Heart left ventricle (tissue), 13 donors: ENCODE data around the gene COX10.

Source experiments
- POLR2A ChIP-seq, 2 donors: fragments of 450-650 bp; IDR thresholded peaks; one replicate each; pipeline ENCODE4 v1.6.1; 2017; ENCODE audit warnings: antibody characterized with exemption in 2 of 2, mild to moderate bottlenecking in 2 of 2, moderate library complexity in 2 of 2
- TF ChIP-seq, protein P1 (sequence below), 12 donors: fragments of 200-600 bp; sonication (generic) in 4 of 12; IDR thresholded peaks; one replicate each; pipeline versions ENCODE4 v1.5.0 to v1.8.0; 2018 to 2022; ENCODE audit warnings: antibody characterized with exemption in 12 of 12, mild to moderate bottlenecking in 5 of 12
- donor health status: ischemic (EF 13 %, LVEDD 7.1; RV severe dilation, severe dysfunction).
- donor health status: DM: no; HTN: yes; CAD: no.
- donor health status: DM: no; HTN: no; CAD: no.
- donor health status: ischemic (EF 25% LVEDD 6.9; RV normal size, moderate dysfunction).
- donor health status: ischemic (EF 25% LVEDD 5.7; RV mildly dilated, moderate dysfunction).
- donor health status: ischemic (EF 35%, LVEDD 5.7; RV mildly dilated, moderate dysfunction).
- donor health status: nonischemic (EF 11% LVEDD 7.7; RV severe dilation, severe dysfunction).
- donor health status: DM: yes; HTN: yes; CAD: no.
- donor health status: PGD.
- donor health status: ischemic (EF 29% LVEDD 5.4; RV normal size, mild dysfunction).
- donor health status: nonischemic (EF 23%, LVEDD 6.1; RV moderate dilation, normal function).

GRCh38 chr17:14107889-14108288 is 38.6 kb downstream of the COX10 start:
- TF ChIP-seq POLR2A (IDR thresholded peaks at IDR 0.05), result no peak
- TF ChIP-seq, protein P1, sequence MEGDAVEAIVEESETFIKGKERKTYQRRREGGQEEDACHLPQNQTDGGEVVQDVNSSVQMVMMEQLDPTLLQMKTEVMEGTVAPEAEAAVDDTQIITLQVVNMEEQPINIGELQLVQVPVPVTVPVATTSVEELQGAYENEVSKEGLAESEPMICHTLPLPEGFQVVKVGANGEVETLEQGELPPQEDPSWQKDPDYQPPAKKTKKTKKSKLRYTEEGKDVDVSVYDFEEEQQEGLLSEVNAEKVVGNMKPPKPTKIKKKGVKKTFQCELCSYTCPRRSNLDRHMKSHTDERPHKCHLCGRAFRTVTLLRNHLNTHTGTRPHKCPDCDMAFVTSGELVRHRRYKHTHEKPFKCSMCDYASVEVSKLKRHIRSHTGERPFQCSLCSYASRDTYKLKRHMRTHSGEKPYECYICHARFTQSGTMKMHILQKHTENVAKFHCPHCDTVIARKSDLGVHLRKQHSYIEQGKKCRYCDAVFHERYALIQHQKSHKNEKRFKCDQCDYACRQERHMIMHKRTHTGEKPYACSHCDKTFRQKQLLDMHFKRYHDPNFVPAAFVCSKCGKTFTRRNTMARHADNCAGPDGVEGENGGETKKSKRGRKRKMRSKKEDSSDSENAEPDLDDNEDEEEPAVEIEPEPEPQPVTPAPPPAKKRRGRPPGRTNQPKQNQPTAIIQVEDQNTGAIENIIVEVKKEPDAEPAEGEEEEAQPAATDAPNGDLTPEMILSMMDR (IDR thresholded peaks at IDR 0.05), result no peak
